SK-N-MC (cell line): ENCODE results near the gene MACROD2.
"Not testable (repeated sequence)": the region's sequence is repeated elsewhere in the genome, so short reads cannot be mapped to it uniquely, and the experiment has no call there.

Experiments
- DNase-seq: peaks from one replicate; pipeline ENCODE4 v3.0.0-alpha.2; 2011; ENCODE audit warnings: low read depth, low spot score
- H3K27ac ChIP-seq: fragments of 200-600 bp; sonication (generic); 2 replicates; pipeline ENCODE4 v1.5.1; 2016; ENCODE audit warnings: mixed run types
- H3K36me3 ChIP-seq: fragments of 200-600 bp; sonication (generic); 2 replicates; pipeline ENCODE4 v1.6.1; 2017; ENCODE audit warnings: antibody characterized with exemption, low read length, mixed read lengths; ENCODE audit not compliant: insufficient read depth
- H3K4me3 ChIP-seq: fragments of 200-600 bp; sonication (generic); 2 replicates; pipeline ENCODE4 v1.5.1; 2016
- H3K9ac ChIP-seq: fragments of 200-600 bp; sonication (generic); 2 replicates; pipeline ENCODE4 v1.8.0; 2017; ENCODE audit warnings: mixed run types, mixed read lengths; ENCODE audit not compliant: insufficient read length
- H3K9me3 ChIP-seq: fragments of 200-600 bp; sonication (generic); 2 replicates; pipeline ENCODE4 v1.6.1; 2017; ENCODE audit warnings: low read depth, mild to moderate bottlenecking, antibody characterized with exemption, low read length, moderate library complexity, mixed read lengths
- EZH2 ChIP-seq: fragments of 200-600 bp; sonication (generic); IDR thresholded peaks from one replicate; pipeline ENCODE4 v1.6.1; 2017; ENCODE audit warnings: antibody characterized with exemption
- FOXP2 ChIP-seq: optimal IDR thresholded peaks from 2 replicates; pipeline ENCODE3; 2011; ENCODE audit warnings: mild to moderate bottlenecking, moderate library complexity; ENCODE audit not compliant: insufficient read depth; ENCODE audit errors: extremely low read length, control extremely low read depth
- POLR2AphosphoS5 ChIP-seq: IDR thresholded peaks from 2 replicates; pipeline ENCODE4 v1.6.1; 2012; ENCODE audit warnings: mild to moderate bottlenecking, low read depth, low read length, borderline replicate concordance

The MACROD2 gene

GRCh38 chr20:14234666-14235295 is 239.5 kb downstream of the MACROD2 start:
- no peak overlapping the region for H3K9ac ChIP-seq
- TF ChIP-seq POLR2AphosphoS5 (no peak), FOXP2 (no peak), EZH2 (no peak)
- H3K9me3 ChIP-seq: no peaks in the 10 kb centered on the region
- no peak for DNase-seq
- no peak overlapping the region for H3K4me3 ChIP-seq
- no peaks in the 10 kb centered on the region for H3K36me3 ChIP-seq
- H3K27ac ChIP-seq: no peak overlapping the region

- DNase-seq: no peak
- H3K9me3 ChIP-seq: no peaks in the 10 kb centered on the region
- TF ChIP-seq EZH2: no peak
- TF ChIP-seq FOXP2: no peak
- no peaks in the 10 kb centered on the region for H3K36me3 ChIP-seq
- no peak overlapping the region; the same call in 1 of the 2 replicates for H3K27ac ChIP-seq
- H3K4me3 ChIP-seq: no peak overlapping the region
- H3K9ac ChIP-seq: no peak overlapping the region
Observed at GRCh38 chr20:14235355-14235754, 240.0 kb downstream of the MACROD2 start.

GRCh38 chr20:14245368-14245970 is 250.2 kb downstream of the MACROD2 start:
- Histone ChIP-seq H3K36me3 (no peaks in the 10 kb centered on the region), H3K9me3 (no peaks in the 10 kb centered on the region), H3K9ac (no peak overlapping the region), H3K4me3 (no peak overlapping the region), H3K27ac (no peak overlapping the region)
- TF ChIP-seq POLR2AphosphoS5 (no peak), FOXP2 (no peak)
- no peak for DNase-seq

- TF ChIP-seq EZH2: no peak
- no peak for TF ChIP-seq FOXP2
- no peak for TF ChIP-seq POLR2AphosphoS5
- no peaks in the 10 kb centered on the region for H3K36me3 ChIP-seq
- no peak overlapping the region for H3K9ac ChIP-seq
- no peaks in the 10 kb centered on the region for H3K9me3 ChIP-seq
- H3K4me3 ChIP-seq: no peak overlapping the region
- H3K27ac ChIP-seq: no peak overlapping the region
- DNase-seq: no peak
Observed at GRCh38 chr20:14259689-14260088, 264.4 kb downstream of the MACROD2 start.

GRCh38 chr20:14260367-14260766 is 265.1 kb downstream of the MACROD2 start:
- TF ChIP-seq POLR2AphosphoS5 (no peak), EZH2 (no peak), FOXP2 (no peak)
- H3K9me3 ChIP-seq: no peaks in the 10 kb centered on the region
- no peak overlapping the region for H3K27ac ChIP-seq
- DNase-seq: no peak
- H3K4me3 ChIP-seq: no peak overlapping the region
- H3K9ac ChIP-seq: no peak overlapping the region
- no peaks in the 10 kb centered on the region for H3K36me3 ChIP-seq

GRCh38 chr20:14264869-14265268 is 269.6 kb downstream of the MACROD2 start:
- TF ChIP-seq FOXP2: no peak
- no peak for TF ChIP-seq EZH2
- no peak for TF ChIP-seq POLR2AphosphoS5
- Histone ChIP-seq H3K36me3 (no peaks in the 10 kb centered on the region), H3K9me3 (no peaks in the 10 kb centered on the region), H3K27ac (no peak overlapping the region), H3K9ac (no peak overlapping the region), H3K4me3 (no peak overlapping the region)
- no peak for DNase-seq

- no peak for DNase-seq
- H3K27ac ChIP-seq: no peak overlapping the region
- TF ChIP-seq POLR2AphosphoS5 (no peak), FOXP2 (no peak), EZH2 (no peak)
- no peak overlapping the region for H3K9ac ChIP-seq
- no peaks in the 10 kb centered on the region for H3K9me3 ChIP-seq
- no peak overlapping the region for H3K4me3 ChIP-seq
- no peaks in the 10 kb centered on the region for H3K36me3 ChIP-seq
Observed at GRCh38 chr20:14266246-14266645, 270.9 kb downstream of the MACROD2 start.

GRCh38 chr20:14270751-14271150 is 275.4 kb downstream of the MACROD2 start:
- not testable (repeated sequence) for H3K27ac ChIP-seq, H3K36me3 ChIP-seq, H3K4me3 ChIP-seq, DNase-seq, H3K9me3 ChIP-seq, H3K9ac ChIP-seq

GRCh38 chr20:14282140-14282539 is 286.8 kb downstream of the MACROD2 start:
- DNase-seq: no peak
- Histone ChIP-seq H3K36me3 (no peaks in the 10 kb centered on the region), H3K27ac (no peak overlapping the region), H3K9ac (no peak overlapping the region), H3K4me3 (no peak overlapping the region), H3K9me3 (no peaks in the 10 kb centered on the region)
- no peak for TF ChIP-seq FOXP2
- TF ChIP-seq POLR2AphosphoS5: no peak
- no peak for TF ChIP-seq EZH2
